HL-60 (cell line): ENCODE results near the gene MAD1L1.

Source experiments
- CTCF ChIP-seq: IDR thresholded peaks from one replicate; pipeline ENCODE4 v1.5.1; 2011; ENCODE audit warnings: low read length, control low read depth, inconsistent platforms; ENCODE audit not compliant: insufficient read depth
- GABPA ChIP-seq: IDR thresholded peaks from 2 replicates; pipeline ENCODE4 v1.6.1; 2012; ENCODE audit warnings: low read depth

- TF ChIP-seq CTCF (no peak), GABPA (no peak)
Observed at GRCh38 chr7:1930381-1931065, 302.2 kb downstream of the MAD1L1 start.
